HS-5 (cell line): Measurements from ENCODE around the gene PSME3IP1.

Source experiments
- DNase-seq: peaks from one replicate; pipeline ENCODE4 v3.0.0-alpha.2; 2012; ENCODE audit warnings: low read depth

The PSME3IP1 gene

DNA sequence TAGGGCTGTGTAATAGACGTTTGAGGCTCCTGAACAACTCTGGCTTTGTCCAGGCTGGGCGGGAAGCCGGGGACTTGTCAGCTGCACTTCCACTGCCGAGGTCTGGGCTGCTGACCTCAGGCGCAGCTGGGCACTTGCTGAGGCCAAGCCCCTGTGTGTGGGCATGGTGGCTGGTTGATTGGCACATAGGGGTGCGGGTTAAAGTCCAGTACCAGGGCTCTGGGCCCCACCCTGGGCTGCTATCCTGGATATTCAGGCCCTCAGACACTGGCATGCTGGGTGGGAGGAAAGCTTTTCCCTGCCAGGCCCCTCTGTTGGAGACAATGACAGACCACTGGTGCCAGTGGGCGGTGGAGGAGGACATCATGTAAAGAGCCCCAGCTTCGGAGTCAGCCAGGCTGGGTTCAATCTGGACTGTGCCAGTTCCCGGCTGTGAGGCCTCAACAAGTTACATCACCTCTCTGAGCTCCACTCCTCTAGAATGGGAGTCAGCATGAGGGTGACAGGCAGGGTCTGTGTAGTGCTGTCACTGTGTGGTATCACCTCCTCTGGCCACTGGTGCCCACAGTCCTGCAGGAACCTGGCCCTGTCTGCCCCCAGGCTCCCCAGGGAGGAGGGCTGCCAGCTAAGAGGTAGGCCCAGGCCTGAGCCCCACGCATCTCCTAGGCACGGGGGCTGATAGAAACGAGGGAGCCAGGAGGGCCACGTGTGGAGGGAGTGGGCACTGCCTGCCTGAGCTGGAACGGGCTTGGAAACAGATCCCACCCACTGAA, 42.5 kb downstream of the PSME3IP1 start:
- no peak for DNase-seq

DNA sequence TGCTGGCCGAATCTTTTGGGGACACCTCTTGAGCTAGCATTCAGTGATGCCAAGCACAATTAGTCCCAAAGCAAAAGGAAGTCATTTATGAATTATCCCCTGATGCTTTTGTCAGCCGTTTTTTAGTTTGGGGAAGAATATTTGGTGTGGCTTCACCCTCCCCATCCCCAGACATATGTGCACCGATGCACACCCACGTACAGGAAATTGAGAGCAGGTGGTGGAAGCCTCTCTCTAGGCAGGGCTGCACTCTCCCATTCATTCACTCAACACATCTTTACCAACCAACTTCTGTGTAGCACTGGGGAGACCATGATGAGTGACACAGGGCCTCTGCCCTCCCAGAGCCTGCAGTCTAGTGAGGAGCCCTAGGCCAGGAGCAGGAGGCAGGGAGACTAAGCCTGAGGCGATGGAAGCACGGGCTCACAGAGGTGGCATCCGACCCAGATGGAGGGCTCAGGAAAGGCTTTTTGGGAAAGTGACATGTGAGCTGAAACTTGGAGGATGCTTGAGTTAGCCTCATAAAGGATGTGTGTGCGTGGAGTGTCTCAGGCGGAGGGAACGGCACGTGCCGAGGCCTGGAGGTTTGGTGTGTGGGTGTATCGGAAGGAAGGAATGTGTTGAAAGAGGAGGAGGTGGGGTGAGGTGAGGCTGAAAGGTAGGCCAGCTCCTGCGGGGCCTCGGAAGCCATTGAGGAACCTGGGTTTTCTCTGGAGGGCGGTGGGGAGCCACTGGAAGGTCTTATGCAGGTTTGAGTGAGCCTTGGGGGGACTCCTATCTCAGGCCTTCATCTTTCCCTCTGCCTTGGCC, 43.8 kb downstream of the PSME3IP1 start:
- no peak for DNase-seq

GRCh38 chr16:57140931-57141668, 44.7 kb downstream of the PSME3IP1 start:
- no peak for DNase-seq

DNA sequence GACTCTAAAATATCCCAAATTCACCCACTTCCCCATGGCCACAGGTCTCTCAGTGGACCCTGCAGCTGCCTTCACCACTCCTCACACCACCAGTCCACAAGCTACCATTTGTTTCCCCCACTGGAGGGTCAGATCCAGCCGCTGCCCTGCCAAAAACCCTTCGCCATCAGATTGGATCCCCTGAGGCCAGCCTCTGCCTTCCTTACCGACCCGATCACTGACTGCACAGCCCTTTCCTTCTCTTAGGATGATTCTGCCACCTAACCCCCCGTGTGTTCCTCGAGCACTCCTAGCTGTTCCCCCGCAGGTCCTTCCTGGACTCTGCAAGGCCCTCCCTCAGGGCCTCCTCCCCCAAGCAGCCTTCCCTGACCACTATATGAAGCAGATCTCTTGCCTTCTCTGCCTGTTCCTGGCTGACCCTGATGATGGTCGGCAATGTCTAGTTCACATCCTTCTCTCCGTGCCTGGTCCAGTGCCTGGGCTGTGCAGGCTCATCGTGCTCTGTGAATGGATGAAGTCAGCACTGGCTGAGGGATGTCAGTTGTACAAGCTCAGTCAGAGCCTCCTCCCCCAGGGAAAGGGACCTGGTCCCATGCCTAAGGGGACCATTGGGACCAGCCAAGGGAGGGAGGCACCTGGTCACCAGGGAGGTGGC, 47.4 kb downstream of the PSME3IP1 start:
- no peak for DNase-seq

DNA sequence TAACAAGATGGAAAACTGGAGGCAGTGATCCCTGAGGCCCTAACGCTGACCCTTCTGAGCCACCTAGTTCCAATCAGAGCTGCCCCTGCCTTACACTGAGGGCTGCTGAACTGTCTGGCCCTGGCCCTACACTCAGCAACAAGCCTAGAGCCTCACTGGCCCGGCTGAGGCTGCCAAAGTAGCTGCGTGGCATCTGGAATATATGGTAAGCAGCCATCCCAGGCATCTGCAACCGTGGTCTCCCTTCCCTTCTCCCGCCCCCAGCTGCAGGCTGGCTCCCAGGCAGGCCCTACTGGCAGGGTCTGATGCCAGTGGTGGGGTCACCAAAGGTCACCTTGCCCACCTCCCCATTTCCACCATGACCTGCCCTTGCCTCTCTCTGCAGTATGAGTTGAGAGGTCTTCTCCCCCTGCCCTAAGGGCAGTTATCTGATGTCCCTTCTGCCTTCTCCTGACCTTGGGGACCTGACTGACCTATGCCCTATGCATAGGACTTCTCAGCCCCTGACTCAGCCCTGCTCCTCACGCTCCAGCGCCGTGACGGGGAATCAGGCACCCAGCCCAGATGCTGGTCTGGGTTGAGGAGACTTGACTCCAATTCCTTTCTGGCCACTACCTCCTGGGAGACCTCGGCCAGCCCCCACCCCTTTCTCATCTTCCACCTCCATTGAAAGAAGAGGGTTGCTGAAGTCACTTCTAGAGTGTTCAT, 48.1 kb downstream of the PSME3IP1 start:
- DNase-seq: no peak

DNA sequence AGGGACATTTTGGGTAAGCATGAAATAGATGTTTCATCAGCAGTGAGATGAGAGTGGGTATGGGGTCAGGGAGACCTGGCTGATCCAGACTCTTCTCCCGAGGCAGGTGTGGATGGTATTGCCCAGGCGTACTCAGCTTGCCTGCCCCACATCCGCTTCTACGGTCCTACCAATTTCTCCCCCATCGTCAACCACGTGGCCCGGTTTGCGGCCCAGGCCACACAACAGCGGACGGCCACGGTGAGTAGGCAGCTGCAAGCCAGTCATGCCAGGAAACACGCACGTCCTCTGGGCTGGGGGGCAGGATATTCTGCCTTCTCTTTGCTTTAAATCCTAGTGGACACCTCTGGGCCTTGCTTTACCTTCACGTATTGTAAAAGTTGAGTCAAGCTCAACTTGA, 48.8 kb downstream of the PSME3IP1 start:
- DNase-seq: no peak

DNA sequence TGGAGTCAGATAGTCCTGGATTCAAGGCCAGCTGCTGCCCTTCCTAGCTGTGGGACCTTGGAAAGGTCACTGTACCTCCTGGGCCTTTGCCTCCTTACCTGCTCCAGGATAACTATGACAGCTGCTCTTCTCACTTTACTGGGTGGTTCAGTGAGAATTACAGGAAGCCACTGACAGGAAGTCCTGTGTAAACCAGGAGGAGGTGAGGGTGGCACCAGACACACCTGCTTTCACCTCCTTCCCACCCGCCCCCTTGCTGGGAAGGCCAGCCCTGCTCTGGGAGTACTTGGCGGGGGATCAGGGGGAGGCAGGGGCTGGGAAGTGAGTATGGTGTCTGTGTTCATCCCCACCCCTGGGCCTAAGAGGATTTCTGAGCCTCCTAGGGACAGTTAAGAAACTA, 50.9 kb downstream of the PSME3IP1 start:
- no peak for DNase-seq

- no peak for DNase-seq
Observed at GRCh38 chr16:57133886-57134285, 52.0 kb downstream of the PSME3IP1 start.

GRCh38 chr16:57133031-57133430, 52.8 kb downstream of the PSME3IP1 start:
- no peak for DNase-seq

DNA sequence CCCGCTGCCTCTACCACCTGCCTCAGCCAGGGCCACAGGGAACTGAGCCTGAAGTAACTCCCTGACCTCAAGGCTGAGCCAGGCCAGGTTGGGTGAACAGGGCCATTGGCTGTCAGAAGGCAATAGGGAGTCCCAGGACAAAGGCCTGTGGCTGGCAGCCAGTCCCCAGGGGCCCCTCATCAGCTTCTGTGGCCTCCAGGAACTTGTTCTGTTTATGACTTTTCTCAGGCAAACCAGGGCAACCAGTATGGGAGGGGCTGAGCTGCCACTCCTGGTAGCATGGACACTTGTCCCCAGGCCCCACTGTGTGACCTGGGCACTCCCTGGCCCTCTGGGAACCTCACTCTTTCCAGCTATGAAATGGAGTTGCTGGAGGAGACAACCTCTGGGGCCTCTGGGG, 53.4 kb downstream of the PSME3IP1 start:
- DNase-seq: no peak

- no peak for DNase-seq
Observed at GRCh38 chr16:57131351-57131970, 54.4 kb downstream of the PSME3IP1 start.

DNA sequence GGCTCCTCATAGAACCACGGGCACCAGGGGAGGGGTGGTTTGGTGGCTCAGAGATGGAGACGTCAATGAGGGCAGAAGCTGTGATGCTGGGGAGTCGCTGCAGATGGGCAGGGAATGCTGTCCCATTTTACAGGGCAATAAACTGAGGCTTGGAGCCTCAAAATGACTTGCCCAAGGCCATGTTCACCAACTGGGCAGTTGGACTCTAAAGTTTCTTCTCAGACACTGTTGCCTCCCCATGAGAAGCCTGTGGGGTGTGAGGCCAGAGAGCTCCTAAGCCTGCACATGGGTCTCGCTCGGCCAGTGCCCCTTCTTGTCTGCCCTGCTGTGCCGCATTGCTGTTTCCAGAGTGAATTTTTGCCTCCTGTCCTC, 54.9 kb downstream of the PSME3IP1 start:
- DNase-seq: no peak

GRCh38 chr16:57128771-57129389, 57.0 kb downstream of the PSME3IP1 start:
- DNase-seq: no peak

- no peak for DNase-seq
Observed at GRCh38 chr16:57127836-57128235, 58.0 kb downstream of the PSME3IP1 start.

- no peak for DNase-seq
Observed at GRCh38 chr16:57127037-57127763, 58.6 kb downstream of the PSME3IP1 start.

- DNase-seq: no peak
Observed at GRCh38 chr16:57126411-57126810, 59.4 kb downstream of the PSME3IP1 start.

- no peak for DNase-seq
Observed at GRCh38 chr16:57125969-57126368, 59.9 kb downstream of the PSME3IP1 start.

GRCh38 chr16:57125376-57125775, 60.5 kb downstream of the PSME3IP1 start:
- no peak for DNase-seq

DNA sequence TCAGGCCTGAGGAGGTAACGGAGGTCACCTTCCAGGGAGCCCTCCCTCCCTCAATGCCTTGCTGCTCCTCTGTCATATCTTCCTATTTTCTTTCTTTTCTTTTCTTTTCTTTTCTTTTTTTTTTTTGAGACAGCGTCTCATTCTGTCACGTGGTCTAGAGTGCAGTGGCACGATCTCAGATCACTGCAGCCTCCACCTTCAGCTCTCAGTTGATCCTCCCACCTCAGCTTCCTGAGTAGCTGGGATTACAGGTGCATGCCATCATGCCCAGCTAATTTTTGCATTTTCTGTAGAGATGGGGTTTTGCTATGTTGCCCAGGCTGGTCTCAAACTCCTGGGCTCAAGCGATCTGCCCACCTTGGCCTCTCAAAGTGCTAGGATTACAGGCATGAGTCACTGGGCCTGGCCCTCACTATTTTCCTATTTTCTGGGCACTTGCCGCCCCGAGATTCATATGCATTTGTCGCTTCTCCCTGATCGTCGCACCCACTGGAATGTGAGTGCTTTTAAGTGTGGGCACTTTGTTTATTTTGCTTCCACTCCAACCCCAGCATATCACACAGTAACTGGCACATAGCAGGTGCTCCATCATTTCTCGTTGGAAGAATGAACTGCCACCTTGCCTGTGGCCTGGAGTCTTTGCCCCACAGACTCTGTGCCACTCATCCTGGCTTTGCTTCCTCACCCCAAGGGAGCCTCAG, 61.7 kb downstream of the PSME3IP1 start:
- no peak for DNase-seq
